ENCODE results near the gene LGALS3BP.

LGALS3BP gene

DNA sequence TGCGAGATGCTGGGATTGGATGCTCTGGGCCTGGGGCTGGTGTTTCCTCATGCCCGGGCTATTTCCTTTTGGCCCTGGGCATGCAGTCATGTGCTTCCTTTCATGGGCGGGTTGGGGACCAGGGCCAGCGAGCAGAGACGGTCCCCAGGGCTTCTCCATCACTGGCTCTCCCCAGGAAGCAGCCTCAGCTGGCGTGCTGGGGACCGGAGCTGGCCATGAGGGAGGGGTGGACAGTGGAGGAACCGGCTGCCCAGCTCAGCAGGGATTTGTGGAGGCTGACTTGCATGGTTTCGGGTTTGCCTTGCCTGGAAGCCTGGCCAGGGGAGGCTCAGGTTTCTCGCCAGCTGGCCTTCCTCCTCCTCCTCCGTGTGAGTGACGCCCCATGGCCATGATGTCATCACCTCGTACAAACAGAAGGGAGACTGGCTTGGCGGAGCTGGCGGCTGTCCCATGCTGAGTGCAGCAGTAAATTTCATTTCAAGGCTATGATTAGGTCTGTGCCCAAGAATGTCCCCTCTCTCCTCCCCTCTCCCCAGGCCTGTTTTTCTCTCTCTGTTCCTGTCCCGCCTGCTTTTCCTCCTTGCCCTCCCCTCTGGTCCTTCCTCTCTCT is 45.7 kb downstream of the LGALS3BP start:
- Histone ChIP-seq H3K27ac (peak overlapping the region; percentile 90 to 93), H3K4me3 (peak overlapping the region; percentile 61)
- TF ChIP-seq CTCF (IDR thresholded peaks at IDR 0.05), result no peak
- peak; percentile 99 for DNase-seq (ENCODE audit: low spot score)

GRCh38 chr17:78933025-78933958 is 46.4 kb downstream of the LGALS3BP start:
- peak; percentile 87 for DNase-seq (ENCODE audit: low spot score)
- H3K4me3 ChIP-seq, result peak overlapping the region; percentile 61
- peak overlapping the region; percentile 90 to 93 for H3K27ac ChIP-seq
- TF ChIP-seq CTCF (IDR thresholded peaks at IDR 0.05), result no peak

GRCh38 chr17:78929908-78930775 is 49.6 kb downstream of the LGALS3BP start:
- DNase-seq (ENCODE audit: low spot score), result no peak
- no peak for TF ChIP-seq CTCF (IDR thresholded peaks at IDR 0.05)
- H3K27ac ChIP-seq, result no peak overlapping the region
- H3K4me3 ChIP-seq, result no peak overlapping the region

GRCh38 chr17:78925662-78926555 is 53.8 kb downstream of the LGALS3BP start:
- DNase-seq (ENCODE audit: low spot score), result peak; percentile 91
- H3K27ac ChIP-seq, result peak overlapping the region; percentile 99 to 100
- H3K4me3 ChIP-seq, result peak overlapping the region; percentile 90
- no peak for TF ChIP-seq CTCF (IDR thresholded peaks at IDR 0.05)

GRCh38 chr17:78925234-78925633 is 54.5 kb downstream of the LGALS3BP start, which contains the start of gene TIMP2:
TIMP2 (minus strand) TSS chr17:78925387; CDS start chr17:78925088, 299 bp downstream.
- no peak for TF ChIP-seq CTCF (IDR thresholded peaks at IDR 0.05)

More at GRCh38 chr17:78925234-78925633, 54.5 kb downstream of the LGALS3BP start, which contains the start of gene TIMP2:
- Histone ChIP-seq H3K4me3 (peak within 1 kb of the TSS; percentile 90), H3K27ac (peak within 1 kb of the TSS; percentile 99 to 100)
- peak; percentile 90 for DNase-seq (ENCODE audit: low spot score)
